H9 (cell line): Measurements from ENCODE around the gene ANKS3. TPM values are rescaled to one million over a fixed set of nuclear protein-coding genes. Genes with fewer than 3 reads are reported as not detected.

Experiments used
- DNase-seq: peaks from one replicate; pipeline ENCODE4 v3.0.0-alpha.2; 2017
- H2AFZ ChIP-seq: one replicate; pipeline ENCODE4 v1.6.1; 2013; ENCODE audit warnings: mild to moderate bottlenecking, low read length, control low read depth, moderate library complexity
- H2AK5ac ChIP-seq: 2 replicates; pipeline ENCODE4 v1.6.1; 2013; ENCODE audit warnings: low read length, control low read depth, mixed read lengths; ENCODE audit not compliant: insufficient read length
- H2BK120ac ChIP-seq: one replicate; pipeline ENCODE4 v1.6.1; 2013; ENCODE audit warnings: low read depth, mild to moderate bottlenecking, low read length, control low read depth, inconsistent platforms; ENCODE audit not compliant: poor library complexity, severe bottlenecking
- H2BK12ac ChIP-seq: 2 replicates; pipeline ENCODE4 v1.6.1; 2013; ENCODE audit warnings: low read length, control low read depth, mixed read lengths, low read depth; ENCODE audit not compliant: insufficient read length
- H2BK15ac ChIP-seq: 2 replicates; pipeline ENCODE4 v1.6.1; 2013; ENCODE audit warnings: low read depth, low read length, control low read depth
- H2BK20ac ChIP-seq: one replicate; pipeline ENCODE4 v1.6.1; 2013; ENCODE audit warnings: low read depth, mild to moderate bottlenecking, low read length, control low read depth, inconsistent platforms; ENCODE audit not compliant: poor library complexity, severe bottlenecking
- H2BK5ac ChIP-seq: 2 replicates; pipeline ENCODE4 v1.6.1; 2013; ENCODE audit warnings: low read length, control low read depth, mixed read lengths; ENCODE audit not compliant: insufficient read length
- H3K14ac ChIP-seq: 2 replicates; pipeline ENCODE4 v1.6.1; 2013; ENCODE audit warnings: low read length, control low read depth; ENCODE audit not compliant: insufficient read depth
- H3K18ac ChIP-seq: 2 replicates; pipeline ENCODE4 v1.6.1; 2013; ENCODE audit warnings: low read depth, mild to moderate bottlenecking, mixed read lengths, low read length, control low read depth; ENCODE audit not compliant: insufficient read length
- H3K23ac ChIP-seq: 2 replicates; pipeline ENCODE4 v1.6.1; 2013; ENCODE audit warnings: low read length, control low read depth, mixed read lengths, low read depth; ENCODE audit not compliant: insufficient read length
- H3K23me2 ChIP-seq: 2 replicates; pipeline ENCODE4 v1.6.1; 2013; ENCODE audit warnings: low read depth, mild to moderate bottlenecking, mixed read lengths, low read length, control low read depth; ENCODE audit not compliant: insufficient read length, poor library complexity, severe bottlenecking
- H3K27ac ChIP-seq: 2 replicates; pipeline ENCODE4 v1.5.1; 2013; ENCODE audit warnings: low read length, control low read depth, mixed read lengths, low read depth; ENCODE audit not compliant: insufficient read length
- H3K27me3 ChIP-seq: 2 replicates; pipeline ENCODE4 v1.6.1; 2013; ENCODE audit warnings: low read length, control low read depth, inconsistent platforms; ENCODE audit not compliant: insufficient read depth
- H3K4ac ChIP-seq: 2 replicates; pipeline ENCODE4 v1.6.1; 2013; ENCODE audit warnings: low read depth, mild to moderate bottlenecking, control low read depth, inconsistent platforms, low read length, moderate library complexity
- H3K4me1 ChIP-seq: 2 replicates; pipeline ENCODE4 v1.6.1; 2013; ENCODE audit warnings: low read length, control low read depth, inconsistent platforms; ENCODE audit not compliant: insufficient read depth
- H3K4me2 ChIP-seq: 2 replicates; pipeline ENCODE4 v1.6.1; 2013; ENCODE audit warnings: low read length, control low read depth, mixed read lengths; ENCODE audit not compliant: insufficient read length, insufficient read depth
- H3K56ac ChIP-seq: 2 replicates; pipeline ENCODE4 v1.6.1; 2013; ENCODE audit warnings: low read depth, mild to moderate bottlenecking, mixed read lengths, low read length, control low read depth; ENCODE audit not compliant: insufficient read length
- H3K79me1 ChIP-seq: 2 replicates; pipeline ENCODE4 v1.6.1; 2013; ENCODE audit warnings: low read depth, mild to moderate bottlenecking, moderate library complexity, low read length, control low read depth, inconsistent platforms; ENCODE audit not compliant: insufficient read depth, poor library complexity, severe bottlenecking
- H3K79me2 ChIP-seq: 2 replicates; pipeline ENCODE4 v1.6.1; 2013; ENCODE audit warnings: low read length, control low read depth, inconsistent platforms; ENCODE audit not compliant: insufficient read depth
- H3K9ac ChIP-seq: 2 replicates; pipeline ENCODE4 v1.6.1; 2013; ENCODE audit warnings: low read length, control low read depth, mixed read lengths; ENCODE audit not compliant: insufficient read length; ENCODE audit errors: extremely low read depth
- H3K9me3 ChIP-seq: one replicate; pipeline ENCODE4 v1.6.1; 2013; ENCODE audit warnings: low read depth, low read length, inconsistent platforms; ENCODE audit not compliant: control insufficient read depth
- H3T11ph ChIP-seq: one replicate; pipeline ENCODE4 v1.6.1; 2013; ENCODE audit warnings: mild to moderate bottlenecking, low read length, control low read depth, inconsistent platforms
- H4K20me1 ChIP-seq: one replicate; pipeline ENCODE4 v1.6.1; 2013; ENCODE audit not compliant: control insufficient read depth, insufficient read length, insufficient read depth
- H4K5ac ChIP-seq: 2 replicates; pipeline ENCODE4 v1.6.1; 2013; ENCODE audit warnings: low read depth, mild to moderate bottlenecking, mixed read lengths, low read length, control low read depth; ENCODE audit not compliant: insufficient read length
- H4K8ac ChIP-seq: replicated peaks from 2 replicates; pipeline ENCODE4 v1.6.1; 2013; ENCODE audit warnings: low read length, control low read depth, mixed read lengths, low read depth; ENCODE audit not compliant: insufficient read length
- H4K91ac ChIP-seq: 2 replicates; pipeline ENCODE4 v1.6.1; 2013; ENCODE audit warnings: low read depth, mild to moderate bottlenecking, moderate library complexity, mixed read lengths, low read length, control low read depth; ENCODE audit not compliant: insufficient read length
- H3K27ac Mint-ChIP-seq, 3 experiments: 2 replicates in 2 of 3; 3 replicates in 1 of 3; pipeline ENCODE4 v1.8.0; 2020 to 2021; ENCODE audit warnings: mixed read lengths in 3 of 3, mild to moderate bottlenecking in 1 of 3, moderate library complexity in 1 of 3
- H3K27me3 Mint-ChIP-seq: 2 replicates; pipeline ENCODE4 v1.8.0; 2021; ENCODE audit warnings: low read depth, mild to moderate bottlenecking, moderate library complexity, mixed read lengths
- H3K36me3 Mint-ChIP-seq, 3 experiments: 2 replicates in 2 of 3; 3 replicates in 1 of 3; pipeline ENCODE4 v1.8.0; 2020 to 2021; ENCODE audit warnings: low read depth in 3 of 3, mixed read lengths in 3 of 3; ENCODE audit not compliant: insufficient read depth in 1 of 3
- H3K4me1 Mint-ChIP-seq, 2 experiments: 2 replicates each; pipeline ENCODE4 v1.8.0; 2020; ENCODE audit warnings: mixed read lengths in 2 of 2
- H3K4me3 Mint-ChIP-seq, 2 experiments: 2 replicates in 1 of 2; 3 replicates in 1 of 2; pipeline ENCODE4 v1.8.0; 2020 to 2021; ENCODE audit warnings: mild to moderate bottlenecking in 2 of 2, mixed read lengths in 2 of 2, moderate library complexity in 1 of 2
- H3K9me3 Mint-ChIP-seq, 2 experiments: 2 replicates in 1 of 2; 3 replicates in 1 of 2; pipeline ENCODE4 v1.8.0; 2020; ENCODE audit warnings: mild to moderate bottlenecking in 2 of 2, mixed read lengths in 2 of 2, moderate library complexity in 1 of 2
- CTCF ChIP-seq: fragments of 200-600 bp; sonication (generic); conservative IDR thresholded peaks from 3 replicates; pipeline ENCODE4 v1.8.0; 2021; ENCODE audit warnings: antibody characterized with exemption, mild to moderate bottlenecking
- WGBS: extraction: QIAGEN DNeasy Blood & Tissue Kit; methylation state at CpG from one replicate; pipeline ENCODE4 v1.1.7; 2013; ENCODE audit warnings: missing lambda C conversion rate, low lambda C conversion rate, mixed read lengths; ENCODE audit not compliant: insufficient read length; ENCODE audit errors: extremely low coverage; 5-methylcytosine and 5-hydroxymethylcytosine counted together
- total RNA-seq: library from RNA; stranded (reverse); gene quantifications from 2 replicates; pipeline ENCODE4 v1.2.1, GENCODE V29; 2021

ANKS3 gene
- total RNA-seq, 1 experiment from 2014 or later = 32.0 TPM

DNA sequence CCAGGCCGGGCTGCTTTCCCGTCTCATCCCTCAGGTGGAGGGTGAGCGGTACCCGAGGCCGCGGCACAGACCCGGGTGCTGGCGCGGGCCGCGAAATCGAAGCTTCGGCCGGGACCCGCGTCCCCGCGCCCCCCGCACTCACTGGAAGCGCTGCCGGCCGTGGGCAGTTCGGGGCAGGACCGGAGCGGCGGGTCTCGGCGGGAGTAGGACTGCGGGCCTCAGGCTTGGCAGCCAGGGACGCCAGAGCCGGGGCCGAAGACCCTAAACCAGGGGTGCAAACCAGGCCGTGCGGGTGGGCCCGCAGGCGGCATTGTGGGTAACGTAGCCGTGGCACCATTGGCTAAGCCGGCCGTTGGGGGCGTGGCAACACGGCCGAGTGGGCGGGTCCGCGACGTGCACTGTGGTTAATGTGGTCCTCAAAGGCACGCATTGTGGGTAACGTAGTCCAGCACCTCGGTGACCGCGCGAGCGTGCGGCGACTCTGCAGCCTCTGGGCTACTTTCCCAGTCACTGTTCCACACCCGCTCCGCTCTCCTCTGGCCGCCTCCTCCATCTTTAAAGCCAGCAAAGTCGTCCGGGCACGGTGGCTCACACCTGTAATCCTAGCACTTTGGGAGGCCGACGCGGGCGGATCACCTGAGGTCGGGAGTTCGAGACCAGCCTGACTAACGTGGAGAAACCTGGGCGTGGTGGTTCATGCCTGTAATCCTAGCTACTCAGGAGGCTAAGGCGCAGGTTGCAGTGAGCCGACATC, 33.0 kb upstream of the ANKS3 start, which contains the start of gene ZNF500:
Gene ZNF500 (minus strand): TSS at position 288 of the 754 bp plus-strand sequence. CDS start 1,184 bp downstream, outside the sequence.
- H3K56ac ChIP-seq = no peak within 1 kb of the TSS
- H3K4me1 Mint-ChIP-seq = peaks cover 22 to 24% of the 10 kb centered on the region in 2 experiments
- H3K23ac ChIP-seq = no peak within 1 kb of the TSS
- no peaks in the 10 kb centered on the region for H3K9me3 ChIP-seq
- no peak within 1 kb of the TSS for H3T11ph ChIP-seq
- no peak within 1 kb of the TSS for H2BK12ac ChIP-seq
- no peak within 1 kb of the TSS for H2BK5ac ChIP-seq
- H3K4me3 Mint-ChIP-seq = peak within 1 kb of the TSS; percentile 80 to 86
- no peaks in the 10 kb centered on the region for H3K4me1 ChIP-seq
- peak; percentile 99 for DNase-seq
- no peak within 1 kb of the TSS for H4K8ac ChIP-seq
- H3K27ac ChIP-seq = no peak within 1 kb of the TSS
- no peak within 1 kb of the TSS for H2BK20ac ChIP-seq
- H4K91ac ChIP-seq = no peak within 1 kb of the TSS
- no peak for TF ChIP-seq CTCF
- H3K9me3 Mint-ChIP-seq = no peaks in the 10 kb centered on the region
- H2AK5ac ChIP-seq = no peak within 1 kb of the TSS
- peak within 1 kb of the TSS; percentile 92 for H3K4me2 ChIP-seq
- peak within 1 kb of the TSS; percentile 47 for H3K9ac ChIP-seq
- H3K79me1 ChIP-seq = no peaks in the 10 kb centered on the region
- H3K36me3 Mint-ChIP-seq = peaks cover 3 to 27% (median 19%) of the 10 kb centered on the region in 3 experiments
- no peaks in the 10 kb centered on the region for H4K20me1 ChIP-seq
- H3K27me3 ChIP-seq = no peaks in the 10 kb centered on the region
- no peak within 1 kb of the TSS for H2BK15ac ChIP-seq
- H3K18ac ChIP-seq = peak within 1 kb of the TSS; percentile 74
- no CpG with 5 or more reads among the region's 72 CpGs for WGBS
- H4K5ac ChIP-seq = no peak within 1 kb of the TSS
- no peak within 1 kb of the TSS for H3K14ac ChIP-seq
- no peak within 1 kb of the TSS for H2AFZ ChIP-seq
- no peaks in the 10 kb centered on the region for H3K79me2 ChIP-seq
- H3K23me2 ChIP-seq = peaks cover 8% of the 10 kb centered on the region
- H3K27me3 Mint-ChIP-seq = no peaks in the 10 kb centered on the region
- no peak within 1 kb of the TSS for H3K4ac ChIP-seq
- peak within 1 kb of the TSS; percentile 95 to 96 (median 95); a peak in 6 of 7 replicates for H3K27ac Mint-ChIP-seq
- no peak within 1 kb of the TSS for H2BK120ac ChIP-seq
